ENCODE measurements around the gene CACNG5.

CACNG5 gene

GRCh38 chr17:66819466-66819865 is 15.5 kb upstream of the CACNG5 start:
- DNase-seq (ENCODE audit: extremely low read depth, insufficient read length), result no peak
- no peaks in the 10 kb centered on the region for H3K36me3 ChIP-seq (ENCODE audit: control insufficient read depth, insufficient read depth, low read length)
- no peaks in the 10 kb centered on the region; the same call in 1 of the 2 replicates for H3K27me3 ChIP-seq (replicated peaks; ENCODE audit: control insufficient read depth, insufficient read depth, low read length)
- no peak overlapping the region for H3K4me3 ChIP-seq (replicated peaks; ENCODE audit: low read depth, low read length)
- TF ChIP-seq, protein P1, sequence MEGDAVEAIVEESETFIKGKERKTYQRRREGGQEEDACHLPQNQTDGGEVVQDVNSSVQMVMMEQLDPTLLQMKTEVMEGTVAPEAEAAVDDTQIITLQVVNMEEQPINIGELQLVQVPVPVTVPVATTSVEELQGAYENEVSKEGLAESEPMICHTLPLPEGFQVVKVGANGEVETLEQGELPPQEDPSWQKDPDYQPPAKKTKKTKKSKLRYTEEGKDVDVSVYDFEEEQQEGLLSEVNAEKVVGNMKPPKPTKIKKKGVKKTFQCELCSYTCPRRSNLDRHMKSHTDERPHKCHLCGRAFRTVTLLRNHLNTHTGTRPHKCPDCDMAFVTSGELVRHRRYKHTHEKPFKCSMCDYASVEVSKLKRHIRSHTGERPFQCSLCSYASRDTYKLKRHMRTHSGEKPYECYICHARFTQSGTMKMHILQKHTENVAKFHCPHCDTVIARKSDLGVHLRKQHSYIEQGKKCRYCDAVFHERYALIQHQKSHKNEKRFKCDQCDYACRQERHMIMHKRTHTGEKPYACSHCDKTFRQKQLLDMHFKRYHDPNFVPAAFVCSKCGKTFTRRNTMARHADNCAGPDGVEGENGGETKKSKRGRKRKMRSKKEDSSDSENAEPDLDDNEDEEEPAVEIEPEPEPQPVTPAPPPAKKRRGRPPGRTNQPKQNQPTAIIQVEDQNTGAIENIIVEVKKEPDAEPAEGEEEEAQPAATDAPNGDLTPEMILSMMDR (IDR thresholded peaks at IDR 0.05; ENCODE audit: insufficient read depth, low read length, poor library complexity, severe bottlenecking), result no peak

GRCh38 chr17:66822009-66822408 is 12.9 kb upstream of the CACNG5 start:
- Histone ChIP-seq H3K36me3 (ENCODE audit: control insufficient read depth, insufficient read depth, low read length) (no peaks in the 10 kb centered on the region), H3K4me3 (replicated peaks; ENCODE audit: low read depth, low read length) (no peak overlapping the region), H3K27me3 (replicated peaks; ENCODE audit: control insufficient read depth, insufficient read depth, low read length) (no peaks in the 10 kb centered on the region; the same call in 1 of the 2 replicates)
- DNase-seq (ENCODE audit: extremely low read depth, insufficient read length), result no peak
- TF ChIP-seq, protein P1 (IDR thresholded peaks at IDR 0.05; ENCODE audit: insufficient read depth, low read length, poor library complexity, severe bottlenecking), result no peak

DNA sequence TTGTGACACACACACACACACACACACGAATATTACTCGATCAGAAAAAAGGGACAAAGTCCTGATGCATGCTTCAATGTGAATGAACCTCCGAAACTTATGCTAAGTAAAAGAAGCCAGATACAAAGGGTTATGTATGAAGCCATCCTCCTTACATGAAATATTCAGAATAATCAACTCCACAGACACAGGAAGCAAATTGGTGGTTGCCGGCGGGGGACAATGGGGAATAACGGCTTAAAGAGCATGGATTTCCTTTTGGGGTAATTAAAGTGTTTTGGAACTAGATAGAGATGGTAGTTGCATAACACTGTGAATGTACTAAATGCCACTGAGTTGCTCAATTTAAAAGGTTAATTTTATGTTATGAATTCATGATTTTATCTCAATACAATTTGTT is 8.1 kb upstream of the CACNG5 start:
- Histone ChIP-seq H3K4me3 (replicated peaks; ENCODE audit: low read depth, low read length) (no peak overlapping the region), H3K27me3 (replicated peaks; ENCODE audit: control insufficient read depth, insufficient read depth, low read length) (no peaks in the 10 kb centered on the region; the same call in 1 of the 2 replicates), H3K36me3 (ENCODE audit: control insufficient read depth, insufficient read depth, low read length) (no peaks in the 10 kb centered on the region)
- DNase-seq (ENCODE audit: extremely low read depth, insufficient read length), result no peak
- TF ChIP-seq, protein P1 (IDR thresholded peaks at IDR 0.05; ENCODE audit: insufficient read depth, low read length, poor library complexity, severe bottlenecking), result no peak

DNA sequence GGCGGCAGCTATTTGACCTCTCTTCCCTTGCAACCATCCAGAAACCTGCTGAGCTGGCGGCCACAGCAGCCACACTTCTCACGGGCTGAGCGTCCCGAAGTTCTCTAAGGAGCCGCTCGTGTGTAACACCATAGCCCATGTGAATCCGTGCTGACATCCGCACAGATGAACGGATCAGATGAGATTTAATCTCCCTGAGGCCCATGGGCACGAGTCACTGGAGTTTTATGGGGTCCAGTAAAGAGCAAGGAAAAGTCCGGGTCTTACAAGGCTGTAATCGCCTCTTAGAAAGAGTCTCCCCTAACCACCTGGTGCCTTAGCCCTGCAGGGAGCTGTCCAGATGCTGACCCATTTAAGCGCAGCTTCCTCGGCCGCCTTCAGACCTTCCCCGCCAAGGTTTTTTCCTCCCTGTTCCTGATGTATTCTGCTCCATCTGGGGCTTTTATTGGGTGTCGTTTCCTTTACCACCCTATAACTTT is 5.5 kb upstream of the CACNG5 start:
- Histone ChIP-seq H3K27me3 (replicated peaks; ENCODE audit: control insufficient read depth, insufficient read depth, low read length) (peaks cover 2% of the 10 kb centered on the region), H3K36me3 (ENCODE audit: control insufficient read depth, insufficient read depth, low read length) (no peaks in the 10 kb centered on the region), H3K4me3 (replicated peaks; ENCODE audit: low read depth, low read length) (no peak overlapping the region)
- no peak for DNase-seq (ENCODE audit: extremely low read depth, insufficient read length)
- TF ChIP-seq, protein P1 (IDR thresholded peaks at IDR 0.05; ENCODE audit: insufficient read depth, low read length, poor library complexity, severe bottlenecking), result no peak

DNA sequence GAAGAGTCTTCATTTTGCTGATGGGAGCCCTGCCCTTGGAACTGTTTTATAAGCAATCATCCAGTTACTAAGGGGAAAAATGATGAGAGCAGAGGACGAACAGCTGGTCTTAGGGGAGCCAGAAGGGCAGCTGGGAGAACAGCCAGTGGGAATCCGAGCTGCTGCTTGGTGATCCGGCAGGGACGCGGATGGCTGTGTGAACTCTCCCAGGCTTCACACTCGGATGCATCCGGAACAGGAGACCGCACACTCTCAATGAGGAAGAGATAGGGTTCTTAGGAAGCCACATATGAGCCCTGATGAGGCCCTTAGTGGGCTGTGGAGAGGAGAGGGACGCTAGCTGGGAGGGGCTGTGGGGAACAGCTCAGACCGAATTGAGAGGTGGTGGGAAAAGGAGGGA is 5.0 kb upstream of the CACNG5 start:
- TF ChIP-seq, protein P1 (IDR thresholded peaks at IDR 0.05; ENCODE audit: insufficient read depth, low read length, poor library complexity, severe bottlenecking), result no peak
- DNase-seq (ENCODE audit: extremely low read depth, insufficient read length), result no peak
- H3K36me3 ChIP-seq (ENCODE audit: control insufficient read depth, insufficient read depth, low read length), result no peaks in the 10 kb centered on the region
- H3K4me3 ChIP-seq (replicated peaks; ENCODE audit: low read depth, low read length), result no peak overlapping the region
- peaks cover 2% of the 10 kb centered on the region for H3K27me3 ChIP-seq (replicated peaks; ENCODE audit: control insufficient read depth, insufficient read depth, low read length)

GRCh38 chr17:66830451-66830850 is 4.5 kb upstream of the CACNG5 start:
- TF ChIP-seq, protein P1 (IDR thresholded peaks at IDR 0.05; ENCODE audit: insufficient read depth, low read length, poor library complexity, severe bottlenecking), result no peak
- no peaks in the 10 kb centered on the region for H3K36me3 ChIP-seq (ENCODE audit: control insufficient read depth, insufficient read depth, low read length)

More at GRCh38 chr17:66830451-66830850, 4.5 kb upstream of the CACNG5 start:
- DNase-seq (ENCODE audit: extremely low read depth, insufficient read length), result no peak
- no peak overlapping the region for H3K4me3 ChIP-seq (replicated peaks; ENCODE audit: low read depth, low read length)
- peaks cover 2% of the 10 kb centered on the region for H3K27me3 ChIP-seq (replicated peaks; ENCODE audit: control insufficient read depth, insufficient read depth, low read length)

Measured in GM06990 (cell line).